HG03571 (cell line): ENCODE measurements around the gene ADGRG2.

Experiments used
- ATAC-seq: cut with Tn5 transposase; IDR thresholded peaks from one replicate; pipeline ENCODE4 v1.9.1; 2021; ENCODE audit not compliant: unreplicated experiment

Gene ADGRG2

DNA sequence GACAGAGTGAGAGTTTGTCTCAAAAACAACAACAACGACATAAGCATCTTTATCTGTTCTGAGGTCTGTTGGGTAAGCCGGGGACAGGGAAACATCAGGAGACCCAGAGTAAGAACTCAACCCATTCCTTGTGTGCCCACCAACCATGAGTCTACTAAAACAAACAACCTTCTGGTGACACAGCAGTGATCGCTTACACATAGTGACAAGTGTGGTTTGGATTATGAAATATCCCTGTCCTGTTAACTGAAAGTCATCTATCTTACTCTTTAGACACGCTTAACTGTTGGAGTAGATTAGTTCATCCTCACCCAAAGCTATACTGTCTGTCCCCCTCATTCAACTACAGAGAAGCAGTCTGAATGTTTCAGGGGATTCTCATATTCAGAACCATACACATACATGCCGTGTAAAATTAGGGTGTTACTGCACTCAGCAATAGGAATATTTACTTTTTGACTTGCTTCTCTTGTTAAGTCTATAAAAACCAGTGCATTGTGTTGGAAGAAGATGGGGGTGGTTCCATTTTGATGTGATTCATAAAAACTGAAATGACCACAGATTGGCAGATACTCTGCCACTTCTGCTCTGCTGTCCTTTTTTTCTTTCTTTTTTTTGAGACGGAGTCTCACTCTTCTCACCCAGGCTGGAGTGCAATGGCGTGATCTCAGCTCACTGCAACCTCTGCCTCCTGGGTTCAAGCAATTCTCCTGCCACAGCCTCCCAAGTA is 165.8 kb downstream of the ADGRG2 start:
- ATAC-seq, result no peak

DNA sequence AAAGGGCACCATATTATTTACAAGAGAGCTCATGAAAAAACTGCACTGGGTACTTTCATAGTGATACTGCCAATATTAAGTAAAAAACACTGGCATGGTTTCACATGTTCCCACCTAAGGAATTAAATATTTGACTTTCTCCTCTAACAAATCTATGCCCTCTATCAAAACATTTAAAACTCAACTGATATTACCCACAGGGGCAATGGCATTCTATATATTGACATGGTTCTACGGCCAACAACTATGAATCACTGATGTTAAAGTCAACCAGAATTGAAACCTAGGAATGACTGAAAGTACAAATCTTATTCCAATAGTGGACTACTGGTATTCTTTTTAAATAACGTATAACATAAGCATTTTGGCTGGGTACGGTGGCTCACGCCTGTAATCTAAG is 166.6 kb downstream of the ADGRG2 start:
- no peak for ATAC-seq

DNA sequence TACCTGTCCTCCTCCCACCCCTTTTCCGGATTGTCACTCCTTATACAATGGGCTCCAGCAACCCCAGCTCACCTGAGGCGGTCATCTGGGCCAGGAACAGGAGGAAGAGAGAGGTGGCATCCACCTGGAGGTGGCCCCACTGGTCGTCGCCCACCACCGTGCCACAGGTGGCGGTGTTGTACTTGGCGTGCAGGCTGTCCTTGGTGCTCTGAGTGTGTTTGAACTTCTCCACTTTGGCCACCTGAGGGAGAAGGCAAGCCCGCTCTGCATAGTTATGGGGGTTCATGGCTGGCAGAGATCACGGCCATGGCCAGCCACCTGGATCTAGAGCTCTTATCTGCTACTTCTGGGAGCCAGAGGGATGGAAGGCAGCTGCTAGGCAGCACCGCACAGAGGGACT is 171.2 kb downstream of the ADGRG2 start:
- ATAC-seq, result no peak

DNA sequence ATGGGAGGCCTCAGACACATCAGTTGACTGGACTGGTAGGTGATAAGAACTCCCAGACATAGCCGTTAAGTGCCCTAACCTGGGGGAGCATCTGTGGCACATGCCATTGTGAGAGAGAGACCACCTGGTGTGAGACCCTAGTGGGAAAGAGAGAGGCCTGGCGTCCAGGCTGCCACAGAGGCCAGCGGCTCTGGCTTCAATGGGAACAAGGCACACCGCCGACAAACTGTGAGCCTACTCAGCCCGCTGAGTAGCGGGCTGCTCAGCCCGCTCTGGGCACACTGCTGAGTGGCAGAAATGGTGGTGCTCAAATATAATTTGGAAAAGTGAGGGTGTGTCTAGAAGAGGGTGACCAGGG is 172.3 kb downstream of the ADGRG2 start:
- no peak for ATAC-seq

DNA sequence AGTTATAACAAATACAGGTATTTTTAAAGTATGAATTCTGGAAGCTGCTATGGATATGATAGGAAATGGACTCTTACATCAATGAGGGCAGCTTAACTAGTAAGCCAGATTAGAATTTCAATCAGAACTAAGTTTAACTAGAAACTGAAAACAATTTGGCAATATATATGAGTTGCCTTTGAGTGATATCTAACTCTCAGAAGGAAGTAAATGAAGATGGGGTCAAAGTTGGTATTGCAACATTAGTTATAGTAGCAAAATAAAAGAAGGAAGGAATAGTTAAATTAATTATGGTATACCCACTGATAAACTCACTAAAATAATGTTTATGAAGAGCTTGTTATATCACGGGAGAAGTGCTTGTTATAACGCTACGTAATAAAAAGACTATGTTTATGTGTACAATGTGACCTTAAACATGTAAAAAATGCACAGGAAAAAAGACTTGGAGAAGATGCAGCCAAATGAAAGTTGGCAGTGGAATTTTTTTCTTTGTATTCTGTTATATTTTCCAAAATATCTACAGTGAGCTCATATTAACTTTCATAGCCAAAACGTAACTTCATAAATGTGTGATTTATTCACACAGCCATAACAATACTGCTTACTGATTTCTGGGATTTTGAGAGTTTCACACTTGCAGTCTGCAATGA is 172.9 kb downstream of the ADGRG2 start:
- no peak for ATAC-seq

DNA sequence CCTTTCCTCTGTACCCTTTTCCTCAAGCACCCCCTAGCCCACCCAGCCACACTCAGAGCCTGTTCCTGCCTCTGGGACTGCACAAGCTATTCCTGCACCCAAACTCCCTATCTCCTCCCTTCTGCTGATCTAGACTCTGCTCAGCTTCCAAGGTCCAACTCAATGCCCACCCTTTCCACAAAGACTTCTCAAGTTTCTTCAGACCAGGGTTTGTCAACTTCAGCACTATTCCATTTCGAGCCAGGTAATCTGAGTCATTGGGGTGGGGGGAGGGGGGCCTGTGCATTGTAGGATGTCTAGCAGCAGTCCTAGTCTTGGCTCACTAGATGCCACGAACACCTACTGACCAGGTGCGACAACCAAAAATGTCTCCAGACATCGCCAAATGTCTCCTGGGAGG is 175.7 kb downstream of the ADGRG2 start:
- no peak for ATAC-seq

DNA sequence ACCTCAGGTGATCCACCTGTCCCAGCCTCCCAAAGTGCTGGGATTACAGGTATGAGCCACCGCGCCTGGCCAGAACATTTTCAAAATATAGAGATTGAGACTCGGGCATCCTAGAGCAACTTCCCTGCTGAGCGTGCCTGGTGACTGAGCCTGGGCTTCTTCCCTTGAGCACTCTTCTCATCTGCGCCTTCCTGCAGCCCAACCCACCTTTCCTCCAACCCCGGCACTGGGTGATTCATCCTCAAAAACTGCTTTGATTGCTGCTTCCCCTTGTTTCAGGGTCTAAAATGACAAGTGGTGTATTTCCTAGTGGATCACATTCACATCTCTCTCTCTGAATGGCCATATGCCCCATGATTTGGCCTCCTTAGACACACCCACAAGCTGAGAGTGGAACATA is 176.1 kb downstream of the ADGRG2 start:
- no peak for ATAC-seq

DNA sequence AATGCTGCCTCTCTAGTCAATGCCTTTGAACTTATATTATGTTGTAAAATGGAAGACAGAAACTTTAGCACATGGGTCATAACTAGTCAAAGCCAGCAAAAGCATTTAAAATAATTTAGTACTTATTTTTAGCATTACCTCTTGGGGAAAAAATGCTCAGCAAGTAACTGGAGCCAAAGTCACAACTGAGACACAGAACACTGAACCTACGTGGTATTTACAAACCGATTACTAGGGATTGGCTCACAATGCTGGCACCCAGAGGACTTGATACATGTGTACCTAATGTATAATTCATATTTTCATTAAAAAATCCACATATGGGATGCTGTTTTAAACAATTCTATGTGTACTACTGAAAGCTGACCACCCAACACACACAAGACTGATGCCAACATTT is 176.8 kb downstream of the ADGRG2 start:
- no peak for ATAC-seq

DNA sequence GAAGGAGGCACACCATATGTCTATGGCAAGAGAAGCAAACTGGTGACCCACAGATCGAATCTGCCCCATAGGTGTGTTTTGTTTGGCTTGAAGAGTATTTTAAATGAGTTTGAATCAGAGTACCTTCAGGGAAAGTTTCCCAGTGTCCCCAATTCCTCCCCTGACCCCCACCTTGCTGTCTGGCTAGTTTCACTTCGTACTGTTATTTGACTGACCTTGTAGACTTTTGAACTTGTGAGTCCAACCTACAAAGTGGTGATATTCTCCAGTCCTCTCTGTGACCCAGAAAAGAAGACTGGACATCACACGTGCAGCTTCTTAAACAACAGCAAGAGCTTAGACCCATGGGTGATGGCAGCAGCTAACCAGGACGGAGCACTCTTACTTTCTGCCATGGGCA is 177.8 kb downstream of the ADGRG2 start:
- ATAC-seq, result no peak

DNA sequence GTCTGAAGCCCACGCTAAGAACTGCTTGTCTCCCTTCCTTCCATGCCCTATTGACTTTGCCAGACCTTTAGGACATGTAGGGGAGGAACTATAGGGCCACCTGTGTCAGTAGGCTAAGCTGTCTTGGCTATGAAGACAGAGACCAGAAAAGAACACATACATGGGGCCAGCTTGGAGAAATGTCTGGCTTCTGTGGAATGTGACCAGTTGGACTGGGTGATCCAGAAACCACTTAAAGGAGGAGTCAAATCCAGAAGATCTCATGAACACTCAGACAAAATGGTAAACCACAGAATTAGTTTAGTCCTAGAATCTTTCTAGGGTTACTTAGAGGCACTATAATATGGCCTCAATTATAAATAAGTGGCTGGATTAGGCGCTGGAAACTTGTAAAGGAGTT is 180.4 kb downstream of the ADGRG2 start:
- no peak for ATAC-seq
